Liver (tissue), 3 donors: ENCODE results near the gene FAM210A.

ENCODE experiments used
- ATF3 ChIP-seq: IDR thresholded peaks from 2 replicates; pipeline ENCODE4 v1.6.1; 2016; ENCODE audit warnings: antibody characterized with exemption
- CTCF ChIP-seq: fragments of 150-350 bp; IDR thresholded peaks from 2 replicates; pipeline ENCODE4 v1.5.1; 2017; ENCODE audit warnings: improper control_type of control experiment, low read depth, low read length; ENCODE audit not compliant: missing input control
- GABPA ChIP-seq, 2 donors: IDR thresholded peaks in 1 of 2; conservative IDR thresholded peaks in 1 of 2; 2 replicates each; pipeline ENCODE4 v1.6.1; 2016; ENCODE audit warnings: antibody characterized with exemption in 2 of 2, mild to moderate bottlenecking in 1 of 2, moderate library complexity in 1 of 2
- HNF4G ChIP-seq: IDR thresholded peaks from 2 replicates; pipeline ENCODE4 v1.6.1; 2016; ENCODE audit warnings: antibody characterized with exemption
- JUND ChIP-seq, 2 donors: IDR thresholded peaks; 2 replicates each; pipeline ENCODE4 v1.6.1; 2016; ENCODE audit warnings: antibody characterized with exemption in 2 of 2
- NR2F2 ChIP-seq: IDR thresholded peaks from 2 replicates; pipeline ENCODE4 v1.6.1; 2016; ENCODE audit warnings: antibody characterized with exemption
- RAD21 ChIP-seq, 2 donors: IDR thresholded peaks; 2 replicates each; pipeline ENCODE4 v1.6.1; 2016; ENCODE audit warnings: antibody characterized with exemption in 2 of 2, mild to moderate bottlenecking in 2 of 2
- REST ChIP-seq: IDR thresholded peaks from 2 replicates; pipeline ENCODE4 v1.6.1; 2016; ENCODE audit warnings: antibody characterized with exemption, mild to moderate bottlenecking
- SP1 ChIP-seq: IDR thresholded peaks from 2 replicates; pipeline ENCODE4 v1.6.1; 2018; ENCODE audit warnings: antibody characterized with exemption, mild to moderate bottlenecking
- TAF1 ChIP-seq: conservative IDR thresholded peaks from 2 replicates; pipeline ENCODE4 v1.6.1; 2016; ENCODE audit warnings: antibody characterized with exemption, mild to moderate bottlenecking
- YY1 ChIP-seq: IDR thresholded peaks from 2 replicates; pipeline ENCODE4 v1.6.1; 2016; ENCODE audit warnings: antibody characterized with exemption, mild to moderate bottlenecking
- ZBTB33 ChIP-seq: IDR thresholded peaks from 2 replicates; pipeline ENCODE4 v1.6.1; 2016; ENCODE audit warnings: antibody characterized with exemption
- donor health status: healthy.
- donor health status: healthy.

GRCh38 chr18:13623871-13624270 lies 102.5 kb downstream of the FAM210A start:
- TF ChIP-seq CTCF = no peak
- no peak for TF ChIP-seq YY1
- TF ChIP-seq HNF4G = no peak
- TF ChIP-seq JUND (IDR thresholded peaks at IDR 0.05) = no peak
- no peak for TF ChIP-seq RAD21 (IDR thresholded peaks at IDR 0.05)
- TF ChIP-seq GABPA (IDR thresholded peaks at IDR 0.05 in 1 of 2, conservative IDR thresholded peaks at IDR 0.05 in 1 of 2) = no peak
- no peak for TF ChIP-seq REST
- no peak for TF ChIP-seq TAF1
- no peak for TF ChIP-seq NR2F2
- TF ChIP-seq SP1 = no peak
- TF ChIP-seq ZBTB33 = no peak
- TF ChIP-seq ATF3 = no peak
